GM18511 (cell line): ENCODE measurements around the gene MED9.

Experiments
- ATAC-seq: cut with Tn5 transposase; IDR thresholded peaks from one replicate; pipeline ENCODE4 v1.9.1; 2021; ENCODE audit warnings: mild to moderate bottlenecking, moderate library complexity; ENCODE audit not compliant: unreplicated experiment

The MED9 gene

GRCh38 chr17:17533901-17534441, 57.2 kb downstream of the MED9 start:
- ATAC-seq = no peak

- no peak for ATAC-seq
Observed at GRCh38 chr17:17535957-17536356, 59.2 kb downstream of the MED9 start.

GRCh38 chr17:17536702-17537101, 59.9 kb downstream of the MED9 start:
- ATAC-seq = no peak

- no peak for ATAC-seq
Observed at GRCh38 chr17:17537311-17538099, 60.7 kb downstream of the MED9 start.

- no peak for ATAC-seq
Observed at GRCh38 chr17:17538417-17539391, 61.9 kb downstream of the MED9 start.

GRCh38 chr17:17539591-17539990, 62.8 kb downstream of the MED9 start:
- ATAC-seq = no peak

GRCh38 chr17:17540278-17540906, 63.6 kb downstream of the MED9 start:
- ATAC-seq = no peak

GRCh38 chr17:17540935-17541639, 64.3 kb downstream of the MED9 start:
- ATAC-seq = no peak

GRCh38 chr17:17541640-17542001, 64.8 kb downstream of the MED9 start:
- ATAC-seq = no peak
